H1 (cell line): ENCODE data around the gene TMEM52B. TPM values are rescaled to one million over a fixed set of nuclear protein-coding genes. Genes with fewer than 3 reads are reported as not detected.

Experiments used
- BCL11A ChIP-seq, 2 experiments: IDR thresholded peaks; one replicate each; pipeline ENCODE4 v1.6.1; 2011; ENCODE audit warnings: low read depth in 2 of 2, low read length in 2 of 2, mild to moderate bottlenecking in 2 of 2
- BRCA1 ChIP-seq: IDR thresholded peaks from 2 replicates; pipeline ENCODE4 v1.6.1; 2012; ENCODE audit warnings: low read depth, low read length, improper control_type of control experiment
- CREB1 ChIP-seq: IDR thresholded peaks from 2 replicates; pipeline ENCODE4 v1.6.1; 2012; ENCODE audit warnings: inconsistent platforms
- EP300 ChIP-seq, 2 experiments: IDR thresholded peaks; 1 replicate in 1 of 2; 2 replicates in 1 of 2; pipeline ENCODE4 v1.6.1; 2011 to 2012; ENCODE audit warnings: low read depth in 2 of 2, low read length in 2 of 2, mild to moderate bottlenecking in 2 of 2, borderline replicate concordance in 1 of 2, inconsistent platforms in 1 of 2, moderate library complexity in 1 of 2
- GTF2F1 ChIP-seq: IDR thresholded peaks from 2 replicates; pipeline ENCODE4 v1.6.1; 2012; ENCODE audit warnings: low read depth, low read length, improper control_type of control experiment, borderline replicate concordance
- RFX5 ChIP-seq: IDR thresholded peaks from 2 replicates; pipeline ENCODE4 v1.6.1; 2011; ENCODE audit warnings: low read depth, low read length, improper control_type of control experiment, borderline replicate concordance
- RNF2 ChIP-seq: fragments of 200-900, 300-1000 bp; sonication (generic); IDR thresholded peaks from 2 replicates; pipeline ENCODE4 v1.7.1; 2016; ENCODE audit warnings: borderline replicate concordance, low read depth, mild to moderate bottlenecking, antibody characterized with exemption, low read length; ENCODE audit not compliant: poor library complexity, severe bottlenecking; ENCODE audit errors: missing control alignments
- SAP30 ChIP-seq: fragments of 300-600 bp; sonication (generic); IDR thresholded peaks from 2 replicates; pipeline ENCODE4 v1.7.1; 2012; ENCODE audit warnings: low read length, moderate library complexity, mild to moderate bottlenecking, inconsistent platforms; ENCODE audit not compliant: insufficient read depth, insufficient replicate concordance
- polyA plus RNA-seq, 7 experiments: library from polyadenylated mRNA; depleted of rRNA in 3 of 7; stranded (reverse) in 5 of 7; unstranded in 2 of 7; fragments of >200 nt in 5 of 7; fragments of 200-250 nt in 2 of 7; gene quantifications; 1 replicate in 5 of 7; 2 replicates in 1 of 7; 4 replicates in 1 of 7; pipeline versions ENCODE4 v1.2.1 to v1.2.3, GENCODE V29; 2011 to 2013; ENCODE audit warnings: missing spikeins in 2 of 7, mixed read lengths in 2 of 7
- total RNA-seq: library from RNA; stranded (reverse); fragmentation: NEBNext Ultra II Directional; extraction: Animal tissue kit (Norgen Biotek cat#: 25700); gene quantifications from 2 replicates; pipeline ENCODE4 v1.2.1, GENCODE V29; 2021
- TF ChIP-seq, protein P1 (sequence below): fragments of 300-600 bp; sonication (generic); IDR thresholded peaks from 2 replicates; pipeline ENCODE4 v1.7.1; 2012; ENCODE audit warnings: low read length, moderate library complexity, mild to moderate bottlenecking, inconsistent platforms; ENCODE audit not compliant: insufficient replicate concordance
- TF ChIP-seq, protein P2 (sequence below): IDR thresholded peaks from 2 replicates; pipeline ENCODE4 v1.6.1; 2011; ENCODE audit warnings: low read depth, mild to moderate bottlenecking, low read length; ENCODE audit not compliant: insufficient read depth

The TMEM52B gene
- total and polyA plus RNA-seq, 2 of the 8 experiments (the other 6 are each of a cell fraction or from before 2014, with no cell fraction given): not detected

DNA sequence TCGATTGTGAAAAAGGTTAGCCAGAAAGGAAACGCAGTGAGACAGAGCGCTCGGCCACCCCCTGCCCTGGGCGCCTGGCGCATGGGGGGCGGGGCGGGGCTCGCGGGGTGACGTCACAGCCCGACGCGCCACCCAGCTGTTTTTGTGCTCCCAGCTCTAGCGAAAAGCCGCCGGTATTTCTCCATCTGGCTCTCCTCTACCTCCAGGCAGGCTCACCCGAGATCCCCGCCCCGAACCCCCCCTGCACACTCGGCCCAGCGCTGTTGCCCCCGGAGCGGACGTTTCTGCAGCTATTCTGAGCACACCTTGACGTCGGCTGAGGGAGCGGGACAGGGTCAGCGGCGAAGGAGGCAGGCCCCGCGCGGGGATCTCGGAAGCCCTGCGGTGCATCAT is 33.9 kb downstream of the TMEM52B start, which contains the start of gene GABARAPL1 (continued):
- TF ChIP-seq, protein P1, sequence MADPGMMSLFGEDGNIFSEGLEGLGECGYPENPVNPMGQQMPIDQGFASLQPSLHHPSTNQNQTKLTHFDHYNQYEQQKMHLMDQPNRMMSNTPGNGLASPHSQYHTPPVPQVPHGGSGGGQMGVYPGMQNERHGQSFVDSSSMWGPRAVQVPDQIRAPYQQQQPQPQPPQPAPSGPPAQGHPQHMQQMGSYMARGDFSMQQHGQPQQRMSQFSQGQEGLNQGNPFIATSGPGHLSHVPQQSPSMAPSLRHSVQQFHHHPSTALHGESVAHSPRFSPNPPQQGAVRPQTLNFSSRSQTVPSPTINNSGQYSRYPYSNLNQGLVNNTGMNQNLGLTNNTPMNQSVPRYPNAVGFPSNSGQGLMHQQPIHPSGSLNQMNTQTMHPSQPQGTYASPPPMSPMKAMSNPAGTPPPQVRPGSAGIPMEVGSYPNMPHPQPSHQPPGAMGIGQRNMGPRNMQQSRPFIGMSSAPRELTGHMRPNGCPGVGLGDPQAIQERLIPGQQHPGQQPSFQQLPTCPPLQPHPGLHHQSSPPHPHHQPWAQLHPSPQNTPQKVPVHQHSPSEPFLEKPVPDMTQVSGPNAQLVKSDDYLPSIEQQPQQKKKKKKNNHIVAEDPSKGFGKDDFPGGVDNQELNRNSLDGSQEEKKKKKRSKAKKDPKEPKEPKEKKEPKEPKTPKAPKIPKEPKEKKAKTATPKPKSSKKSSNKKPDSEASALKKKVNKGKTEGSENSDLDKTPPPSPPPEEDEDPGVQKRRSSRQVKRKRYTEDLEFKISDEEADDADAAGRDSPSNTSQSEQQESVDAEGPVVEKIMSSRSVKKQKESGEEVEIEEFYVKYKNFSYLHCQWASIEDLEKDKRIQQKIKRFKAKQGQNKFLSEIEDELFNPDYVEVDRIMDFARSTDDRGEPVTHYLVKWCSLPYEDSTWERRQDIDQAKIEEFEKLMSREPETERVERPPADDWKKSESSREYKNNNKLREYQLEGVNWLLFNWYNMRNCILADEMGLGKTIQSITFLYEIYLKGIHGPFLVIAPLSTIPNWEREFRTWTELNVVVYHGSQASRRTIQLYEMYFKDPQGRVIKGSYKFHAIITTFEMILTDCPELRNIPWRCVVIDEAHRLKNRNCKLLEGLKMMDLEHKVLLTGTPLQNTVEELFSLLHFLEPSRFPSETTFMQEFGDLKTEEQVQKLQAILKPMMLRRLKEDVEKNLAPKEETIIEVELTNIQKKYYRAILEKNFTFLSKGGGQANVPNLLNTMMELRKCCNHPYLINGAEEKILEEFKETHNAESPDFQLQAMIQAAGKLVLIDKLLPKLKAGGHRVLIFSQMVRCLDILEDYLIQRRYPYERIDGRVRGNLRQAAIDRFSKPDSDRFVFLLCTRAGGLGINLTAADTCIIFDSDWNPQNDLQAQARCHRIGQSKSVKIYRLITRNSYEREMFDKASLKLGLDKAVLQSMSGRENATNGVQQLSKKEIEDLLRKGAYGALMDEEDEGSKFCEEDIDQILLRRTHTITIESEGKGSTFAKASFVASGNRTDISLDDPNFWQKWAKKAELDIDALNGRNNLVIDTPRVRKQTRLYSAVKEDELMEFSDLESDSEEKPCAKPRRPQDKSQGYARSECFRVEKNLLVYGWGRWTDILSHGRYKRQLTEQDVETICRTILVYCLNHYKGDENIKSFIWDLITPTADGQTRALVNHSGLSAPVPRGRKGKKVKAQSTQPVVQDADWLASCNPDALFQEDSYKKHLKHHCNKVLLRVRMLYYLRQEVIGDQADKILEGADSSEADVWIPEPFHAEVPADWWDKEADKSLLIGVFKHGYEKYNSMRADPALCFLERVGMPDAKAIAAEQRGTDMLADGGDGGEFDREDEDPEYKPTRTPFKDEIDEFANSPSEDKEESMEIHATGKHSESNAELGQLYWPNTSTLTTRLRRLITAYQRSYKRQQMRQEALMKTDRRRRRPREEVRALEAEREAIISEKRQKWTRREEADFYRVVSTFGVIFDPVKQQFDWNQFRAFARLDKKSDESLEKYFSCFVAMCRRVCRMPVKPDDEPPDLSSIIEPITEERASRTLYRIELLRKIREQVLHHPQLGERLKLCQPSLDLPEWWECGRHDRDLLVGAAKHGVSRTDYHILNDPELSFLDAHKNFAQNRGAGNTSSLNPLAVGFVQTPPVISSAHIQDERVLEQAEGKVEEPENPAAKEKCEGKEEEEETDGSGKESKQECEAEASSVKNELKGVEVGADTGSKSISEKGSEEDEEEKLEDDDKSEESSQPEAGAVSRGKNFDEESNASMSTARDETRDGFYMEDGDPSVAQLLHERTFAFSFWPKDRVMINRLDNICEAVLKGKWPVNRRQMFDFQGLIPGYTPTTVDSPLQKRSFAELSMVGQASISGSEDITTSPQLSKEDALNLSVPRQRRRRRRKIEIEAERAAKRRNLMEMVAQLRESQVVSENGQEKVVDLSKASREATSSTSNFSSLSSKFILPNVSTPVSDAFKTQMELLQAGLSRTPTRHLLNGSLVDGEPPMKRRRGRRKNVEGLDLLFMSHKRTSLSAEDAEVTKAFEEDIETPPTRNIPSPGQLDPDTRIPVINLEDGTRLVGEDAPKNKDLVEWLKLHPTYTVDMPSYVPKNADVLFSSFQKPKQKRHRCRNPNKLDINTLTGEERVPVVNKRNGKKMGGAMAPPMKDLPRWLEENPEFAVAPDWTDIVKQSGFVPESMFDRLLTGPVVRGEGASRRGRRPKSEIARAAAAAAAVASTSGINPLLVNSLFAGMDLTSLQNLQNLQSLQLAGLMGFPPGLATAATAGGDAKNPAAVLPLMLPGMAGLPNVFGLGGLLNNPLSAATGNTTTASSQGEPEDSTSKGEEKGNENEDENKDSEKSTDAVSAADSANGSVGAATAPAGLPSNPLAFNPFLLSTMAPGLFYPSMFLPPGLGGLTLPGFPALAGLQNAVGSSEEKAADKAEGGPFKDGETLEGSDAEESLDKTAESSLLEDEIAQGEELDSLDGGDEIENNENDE: no peak
- TF ChIP-seq EP300 (IDR thresholded peaks at IDR 0.05; ENCODE audit: borderline replicate concordance in 1 of 2, low read depth in 2 of 2, low read length in 2 of 2): peak in 1 of 2 experiments; percentile 83; a peak in 1 of 3 replicates
- TF ChIP-seq GTF2F1: no peak
- TF ChIP-seq, protein P2, sequence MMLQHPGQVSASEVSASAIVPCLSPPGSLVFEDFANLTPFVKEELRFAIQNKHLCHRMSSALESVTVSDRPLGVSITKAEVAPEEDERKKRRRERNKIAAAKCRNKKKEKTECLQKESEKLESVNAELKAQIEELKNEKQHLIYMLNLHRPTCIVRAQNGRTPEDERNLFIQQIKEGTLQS: no peak
- peak; percentile 93 for TF ChIP-seq CREB1
- no peak for TF ChIP-seq SAP30
- no peak for TF ChIP-seq BRCA1
- TF ChIP-seq RFX5: no peak
- TF ChIP-seq RNF2: no peak
- TF ChIP-seq BCL11A (IDR thresholded peaks at IDR 0.05; ENCODE audit: low read depth in 2 of 2, low read length in 2 of 2): no peak
